Mammary epithelial cell (primary cell): ENCODE measurements around the gene NCBP2L.

Experiments used
- EZH2 ChIP-seq: IDR thresholded peaks from 2 replicates; pipeline ENCODE4 v1.6.1; 2012; ENCODE audit warnings: low read length, inconsistent platforms, borderline replicate concordance
- TF ChIP-seq, protein P1 (sequence below), 2 donors: IDR thresholded peaks in 1 of 2; conservative IDR thresholded peaks in 1 of 2; 2 replicates each; pipeline ENCODE4 v1.5.1; 2011 to 2012; ENCODE audit warnings: inconsistent platforms in 2 of 2, low read length in 2 of 2, mild to moderate bottlenecking in 2 of 2, control low read depth in 1 of 2, low read depth in 1 of 2; ENCODE audit not compliant: insufficient read depth in 1 of 2; ENCODE audit errors: extremely low read depth in 1 of 2

DNA sequence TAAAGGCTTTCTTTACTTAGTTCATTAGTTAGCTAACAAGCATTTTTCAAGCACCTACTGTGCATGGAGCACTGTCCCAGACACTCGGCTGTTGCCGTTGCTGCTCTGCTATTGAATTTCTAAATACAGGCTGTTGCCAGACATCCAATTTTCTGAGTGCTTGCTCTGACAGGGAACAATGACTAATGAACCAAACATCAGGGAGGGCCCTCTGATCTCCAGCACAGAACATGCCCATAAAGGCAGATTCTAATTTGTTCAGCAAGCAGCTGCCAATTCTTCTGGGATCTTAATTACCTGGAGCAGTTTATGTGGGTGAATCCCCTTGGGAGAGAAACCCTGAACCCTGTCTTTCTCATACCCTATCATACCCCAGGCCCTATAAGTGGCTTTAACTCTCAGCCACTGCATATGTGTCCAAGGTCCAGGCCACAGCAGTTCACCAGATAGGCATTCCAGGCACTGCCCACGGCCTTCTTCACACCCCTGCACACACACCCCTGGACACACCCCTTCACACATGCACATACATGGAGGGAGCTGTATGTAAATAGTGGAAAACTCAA lies 29.9 kb upstream of the NCBP2L start:
- TF ChIP-seq, protein P1, sequence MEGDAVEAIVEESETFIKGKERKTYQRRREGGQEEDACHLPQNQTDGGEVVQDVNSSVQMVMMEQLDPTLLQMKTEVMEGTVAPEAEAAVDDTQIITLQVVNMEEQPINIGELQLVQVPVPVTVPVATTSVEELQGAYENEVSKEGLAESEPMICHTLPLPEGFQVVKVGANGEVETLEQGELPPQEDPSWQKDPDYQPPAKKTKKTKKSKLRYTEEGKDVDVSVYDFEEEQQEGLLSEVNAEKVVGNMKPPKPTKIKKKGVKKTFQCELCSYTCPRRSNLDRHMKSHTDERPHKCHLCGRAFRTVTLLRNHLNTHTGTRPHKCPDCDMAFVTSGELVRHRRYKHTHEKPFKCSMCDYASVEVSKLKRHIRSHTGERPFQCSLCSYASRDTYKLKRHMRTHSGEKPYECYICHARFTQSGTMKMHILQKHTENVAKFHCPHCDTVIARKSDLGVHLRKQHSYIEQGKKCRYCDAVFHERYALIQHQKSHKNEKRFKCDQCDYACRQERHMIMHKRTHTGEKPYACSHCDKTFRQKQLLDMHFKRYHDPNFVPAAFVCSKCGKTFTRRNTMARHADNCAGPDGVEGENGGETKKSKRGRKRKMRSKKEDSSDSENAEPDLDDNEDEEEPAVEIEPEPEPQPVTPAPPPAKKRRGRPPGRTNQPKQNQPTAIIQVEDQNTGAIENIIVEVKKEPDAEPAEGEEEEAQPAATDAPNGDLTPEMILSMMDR (conservative IDR thresholded peaks at IDR 0.05 in 1 of 2, IDR thresholded peaks at IDR 0.05 in 1 of 2; ENCODE audit: extremely low read depth in 1 of 2, insufficient read depth in 1 of 2, low read depth in 1 of 2, low read length in 2 of 2) = no peak
- no peak for TF ChIP-seq EZH2
